Measurements from ENCODE around the gene MYO18B. TPM values are rescaled to one million over a fixed set of nuclear protein-coding genes. Genes with fewer than 3 reads are reported as not detected.

The MYO18B gene
- total and polyA plus RNA-seq, 2 of the 8 experiments (the other 6 are each of a cell fraction or from before 2014, with no cell fraction given): 0.62 to 0.78 TPM

DNA sequence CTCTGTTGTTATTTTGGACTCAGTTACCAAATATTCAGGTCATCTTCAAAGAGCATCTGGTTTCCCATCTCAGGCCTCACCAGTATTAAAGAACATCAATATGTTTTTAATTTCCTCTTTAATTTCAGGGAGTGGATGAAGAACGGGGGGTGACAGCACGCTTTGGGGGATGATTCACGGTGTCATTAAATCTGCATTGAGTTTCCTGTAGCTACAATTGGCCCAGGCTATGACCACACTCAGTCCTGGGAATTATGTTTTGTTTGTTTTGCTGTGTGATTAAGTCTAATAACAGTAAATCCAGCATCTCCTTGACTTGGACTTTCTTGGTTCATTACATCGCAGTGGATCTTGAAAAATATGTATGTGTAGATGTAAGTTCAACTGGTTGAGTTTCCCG, 277.6 kb downstream of the MYO18B start (continued):
- TF ChIP-seq, protein P1, sequence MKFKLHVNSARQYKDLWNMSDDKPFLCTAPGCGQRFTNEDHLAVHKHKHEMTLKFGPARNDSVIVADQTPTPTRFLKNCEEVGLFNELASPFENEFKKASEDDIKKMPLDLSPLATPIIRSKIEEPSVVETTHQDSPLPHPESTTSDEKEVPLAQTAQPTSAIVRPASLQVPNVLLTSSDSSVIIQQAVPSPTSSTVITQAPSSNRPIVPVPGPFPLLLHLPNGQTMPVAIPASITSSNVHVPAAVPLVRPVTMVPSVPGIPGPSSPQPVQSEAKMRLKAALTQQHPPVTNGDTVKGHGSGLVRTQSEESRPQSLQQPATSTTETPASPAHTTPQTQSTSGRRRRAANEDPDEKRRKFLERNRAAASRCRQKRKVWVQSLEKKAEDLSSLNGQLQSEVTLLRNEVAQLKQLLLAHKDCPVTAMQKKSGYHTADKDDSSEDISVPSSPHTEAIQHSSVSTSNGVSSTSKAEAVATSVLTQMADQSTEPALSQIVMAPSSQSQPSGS (IDR thresholded peaks at IDR 0.05; ENCODE audit: low read length): no peak
- no peak for TF ChIP-seq JUND (IDR thresholded peaks at IDR 0.05; ENCODE audit: low read length)
